Panc1 (cell line): ENCODE data around the gene SEC22B.
"Not testable (repeated sequence)": the region's sequence is repeated elsewhere in the genome, so short reads cannot be mapped to it uniquely, and the experiment has no call there.

Experiments
- CTCF ChIP-seq: fragments of 450-650 bp; IDR thresholded peaks from 2 replicates; pipeline ENCODE4 v1.5.1; 2017; ENCODE audit warnings: mild to moderate bottlenecking
- POLR2AphosphoS5 ChIP-seq: IDR thresholded peaks from 2 replicates; pipeline ENCODE4 v1.6.1; 2012; ENCODE audit warnings: mild to moderate bottlenecking, low read depth, low read length, moderate library complexity
- REST ChIP-seq, 2 experiments: IDR thresholded peaks; 2 replicates each; pipeline ENCODE4 v1.6.1; 2011 to 2012; ENCODE audit warnings: low read depth in 2 of 2, control low read depth in 1 of 2, low read length in 1 of 2, mild to moderate bottlenecking in 1 of 2, moderate library complexity in 1 of 2; ENCODE audit not compliant: insufficient read depth in 1 of 2
- SIN3A ChIP-seq: IDR thresholded peaks from 2 replicates; pipeline ENCODE4 v1.6.1; 2012; ENCODE audit warnings: low read depth, mild to moderate bottlenecking, low read length, moderate library complexity, borderline replicate concordance; ENCODE audit not compliant: insufficient read depth
- TCF7L2 ChIP-seq: IDR thresholded peaks from 2 replicates; pipeline ENCODE4 v1.6.1; 2011; ENCODE audit warnings: mild to moderate bottlenecking, low read depth, low read length, inconsistent platforms

GRCh38 chr1:120145806-120146205, 30.5 kb downstream of the SEC22B start:
- not testable (repeated sequence) for TF ChIP-seq TCF7L2; POLR2AphosphoS5; CTCF; REST (IDR thresholded peaks at IDR 0.05; ENCODE audit: insufficient read depth in 1 of 2, low read depth in 2 of 2, low read length in 1 of 2); SIN3A
